ENCODE measurements around the gene UCK2. TPM values are rescaled to one million over a fixed set of nuclear protein-coding genes. Genes with fewer than 3 reads are reported as not detected.

The UCK2 gene
- total and polyA plus RNA-seq, 9 of the 15 experiments (the other 6 are each of a cell fraction or from before 2014, with no cell fraction given), result 71.6 to 145 (median 95.8) TPM

GRCh38 chr1:165815725-165816124 lies 11.7 kb upstream of the UCK2 start (continued):
- TF ChIP-seq TEAD4 (IDR thresholded peaks at IDR 0.05; ENCODE audit: low read length) (peak; percentile 50; the same call in 1 of the 2 replicates), TEAD4 (CRISPR knock-in tag; IDR thresholded peaks at IDR 0.05; ENCODE audit: borderline replicate concordance) (0 out of 2 replicates have a peak, but pooled peaks have one; percentile 35)

- no peaks in the 10 kb centered on the region for H3K36me3 ChIP-seq (ENCODE audit: control insufficient read depth, insufficient read depth, low read length)
- POLR2A ChIA-PET, result interaction anchor here (0.7 to 6.9 kb wide), 5 partner anchors 8 to 47 kb away, joined by 3 to 48 read pairs (median 6); partner anchors contain the start of genes TMCO1 and UCK2
- ATAC-seq (peak; percentile 13), FAIRE-seq (no peak), DNase-seq (ENCODE audit: extremely low read depth in 1 of 4, low spot score in 3 of 4) (no peak)
- peaks cover 16 to 19% of the 10 kb centered on the region in 2 experiments for H3K4me1 ChIP-seq (replicated peaks in 1 of 2; ENCODE audit: control insufficient read depth in 2 of 2, insufficient read depth in 2 of 2, low read length in 2 of 2)
- H3K4me2 ChIP-seq (ENCODE audit: insufficient read depth, low read length), result no peak overlapping the region; the same call in 1 of the 2 replicates
- in situ Hi-C loops (cut with MboI), result no loop called here
- H2AFZ ChIP-seq (ENCODE audit: low read depth, low read length), result 0 out of 2 replicates have a peak overlapping the region, but pooled peaks have one; percentile 6
- H3K4me3 ChIP-seq, result no peak overlapping the region
- no peaks in the 10 kb centered on the region for H3K79me2 ChIP-seq (ENCODE audit: control insufficient read depth, insufficient read depth, low read length)
- H3K27me3 ChIP-seq (ENCODE audit: control insufficient read depth in 2 of 2, insufficient read depth in 2 of 2, low read length in 2 of 2), result no peaks in the 10 kb centered on the region
- H3K9me1 ChIP-seq (ENCODE audit: control insufficient read depth, insufficient read depth, low read length), result no peaks in the 10 kb centered on the region
- no peak overlapping the region for H3K9ac ChIP-seq (ENCODE audit: insufficient read depth in 1 of 2, low read depth in 2 of 2, low read length in 2 of 2)
- no peak overlapping the region for H3K27ac ChIP-seq (ENCODE audit: extremely low read depth, low read depth, low read length)
- TF ChIP-seq ETV1 (tag; conservative IDR thresholded peaks at IDR 0.05; ENCODE audit: low read depth) (no peak), HDGF (IDR thresholded peaks at IDR 0.05) (0 out of 2 replicates have a peak, but pooled peaks have one; percentile 9)
- CTCF ChIA-PET (ENCODE audit: low intra/inter-chr PET ratio), result no interaction called here
- 31% methylated on average over 3 of the region's 3 CpGs for WGBS (ENCODE audit: insufficient coverage, low coverage, missing lambda C conversion rate)
- no TSS peak for BruUV-seq (replicated peaks)
- intact Hi-C loops (cut with micrococcal nuclease), result no loop called here
- H4K20me1 ChIP-seq (replicated peaks; ENCODE audit: control insufficient read depth, insufficient read depth, low read length), result 0 out of 2 replicates have a peak, but pooled peaks cover 8% of the 10 kb centered on the region
- no peaks in the 10 kb centered on the region for H3K9me3 ChIP-seq (replicated peaks; ENCODE audit: control insufficient read depth, insufficient read depth, low read depth, low read length)
These were observed 11.3 kb upstream of the UCK2 start for GRCh38 chr1:165816157-165816556.

Measured in K562 (cell line).